ENCODE results near the gene TECR.
"Not testable (repeated sequence)": the region's sequence is repeated elsewhere in the genome, so short reads cannot be mapped to it uniquely, and the experiment has no call there.

GRCh38 chr19:14552006-14552360 is 22.6 kb downstream of the TECR start:
- TF ChIP-seq LARP7 (IDR thresholded peaks at IDR 0.05); ELF4 (CRISPR knock-in tag; IDR thresholded peaks at IDR 0.05); EP300 (IDR thresholded peaks at IDR 0.05; ENCODE audit: low read length); GABPA (tag; conservative IDR thresholded peaks at IDR 0.05; ENCODE audit: low read depth); NBN (IDR thresholded peaks at IDR 0.05; ENCODE audit: low read depth); SMC3 (conservative IDR thresholded peaks at IDR 0.05; ENCODE audit: insufficient read depth, low read depth, low read length): not testable (repeated sequence)
